ENCODE data around the gene CDKN2B-AS1.

CDKN2B-AS1 gene

DNA sequence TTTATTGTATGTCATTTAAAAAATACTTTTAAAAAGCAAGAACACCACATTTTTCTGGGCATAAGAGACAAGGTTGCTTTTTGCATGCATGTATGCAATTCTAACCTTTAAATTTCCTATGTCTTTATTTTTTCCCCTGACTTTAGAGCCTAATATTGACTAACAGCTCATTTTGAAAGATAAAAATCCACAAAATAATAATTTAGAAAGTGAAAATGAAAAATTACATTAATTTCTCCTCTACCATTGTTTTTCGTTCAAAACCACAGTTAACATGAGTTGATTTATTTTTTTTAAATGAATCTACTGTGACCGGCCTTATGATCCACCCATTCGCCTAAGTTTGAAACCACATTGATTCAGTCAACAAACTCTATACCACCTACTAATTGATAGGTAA, 152.0 kb downstream of the CDKN2B-AS1 start:
- in situ Hi-C loops (cut with MboI; ENCODE audit: low sequenced_read_pairs), result no loop called here

DNA sequence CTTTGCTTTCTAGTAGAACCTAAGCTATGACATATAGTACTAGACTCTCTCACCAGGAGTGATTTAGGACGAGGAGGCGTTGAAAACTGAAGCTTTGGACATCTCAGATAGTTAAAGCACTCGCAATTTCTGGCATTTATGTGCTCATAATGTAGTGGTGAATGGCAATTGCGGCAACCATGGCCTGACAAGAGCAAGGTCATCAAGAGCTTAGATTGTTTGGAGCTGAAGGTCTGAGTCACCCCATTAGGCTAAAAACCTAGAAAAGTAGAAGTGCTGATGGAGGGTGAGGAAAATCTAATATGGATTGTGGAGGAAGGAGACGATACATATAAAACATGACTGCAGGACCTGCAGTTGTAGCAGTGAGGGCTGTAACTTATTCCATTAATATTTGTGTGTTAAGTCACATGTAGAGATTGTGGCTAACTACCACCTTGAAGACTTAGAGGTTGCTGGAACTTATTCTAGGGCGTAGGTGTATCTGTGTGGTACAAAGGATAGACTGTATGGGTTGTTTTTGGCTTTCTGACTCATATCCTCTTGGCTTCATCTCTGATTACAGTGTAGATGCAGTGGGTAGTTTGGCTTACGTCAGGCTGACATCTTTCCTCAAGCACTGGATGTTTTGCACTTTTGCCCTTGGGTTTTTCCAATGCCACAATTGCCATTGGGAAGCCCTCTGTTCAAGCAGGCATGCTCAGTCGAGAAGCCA, 153.4 kb downstream of the CDKN2B-AS1 start:
- in situ Hi-C loops (cut with MboI; ENCODE audit: low sequenced_read_pairs), result no loop called here

DNA sequence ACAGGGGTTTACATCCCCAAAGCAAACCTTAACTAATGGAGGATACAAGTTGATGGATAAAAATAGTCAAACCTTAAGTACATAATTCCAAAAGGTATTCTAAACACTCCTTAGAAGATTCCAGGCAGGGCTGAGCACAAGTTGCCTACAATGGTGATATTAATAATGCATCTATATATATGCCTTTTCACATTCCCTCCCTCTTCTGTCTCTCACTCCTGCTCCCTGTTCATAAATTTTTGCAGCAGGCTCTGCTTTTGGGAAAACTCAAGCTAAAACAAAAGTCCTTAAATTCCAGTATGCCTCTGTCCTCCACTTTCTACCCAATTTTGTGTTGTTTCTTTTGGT, 153.9 kb downstream of the CDKN2B-AS1 start:
- in situ Hi-C loops (cut with MboI; ENCODE audit: low sequenced_read_pairs), result no loop called here

DNA sequence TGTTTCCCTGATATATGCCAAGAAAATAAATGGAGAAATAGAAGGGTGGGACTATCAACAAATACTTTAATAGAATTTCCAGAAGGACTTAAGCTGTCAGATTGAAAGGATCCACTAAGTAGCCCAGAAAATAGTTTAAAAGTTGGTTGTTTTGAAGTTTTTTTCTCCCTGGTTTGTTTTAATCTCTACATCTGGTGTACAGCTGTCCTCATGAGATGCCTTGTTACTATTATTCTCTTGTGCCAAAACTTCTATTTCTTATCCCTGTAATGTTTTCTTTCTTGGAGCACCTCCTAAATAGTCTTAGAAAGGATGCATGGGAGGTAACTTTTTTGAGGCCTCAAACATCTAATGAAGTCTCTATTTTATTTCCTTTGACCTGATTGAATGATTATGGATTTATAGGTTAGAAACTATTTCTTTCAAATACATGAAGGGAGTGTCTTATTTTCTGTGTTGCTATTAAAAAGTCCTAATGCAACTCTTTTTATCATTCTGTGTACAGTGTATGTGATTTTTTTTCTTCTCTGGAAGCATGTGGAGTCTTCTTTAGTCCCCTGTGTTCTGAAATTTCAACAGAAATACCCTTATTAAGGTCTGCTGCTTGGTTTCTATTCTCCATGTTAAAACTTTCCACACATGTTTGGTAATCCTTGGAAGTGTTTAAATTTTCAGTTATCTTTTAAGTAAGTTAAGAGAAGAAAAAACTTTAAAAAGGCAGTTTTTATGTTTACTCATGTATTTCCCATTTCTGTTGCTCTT, 154.5 kb downstream of the CDKN2B-AS1 start:
- in situ Hi-C loops (cut with MboI; ENCODE audit: low sequenced_read_pairs), result no loop called here

DNA sequence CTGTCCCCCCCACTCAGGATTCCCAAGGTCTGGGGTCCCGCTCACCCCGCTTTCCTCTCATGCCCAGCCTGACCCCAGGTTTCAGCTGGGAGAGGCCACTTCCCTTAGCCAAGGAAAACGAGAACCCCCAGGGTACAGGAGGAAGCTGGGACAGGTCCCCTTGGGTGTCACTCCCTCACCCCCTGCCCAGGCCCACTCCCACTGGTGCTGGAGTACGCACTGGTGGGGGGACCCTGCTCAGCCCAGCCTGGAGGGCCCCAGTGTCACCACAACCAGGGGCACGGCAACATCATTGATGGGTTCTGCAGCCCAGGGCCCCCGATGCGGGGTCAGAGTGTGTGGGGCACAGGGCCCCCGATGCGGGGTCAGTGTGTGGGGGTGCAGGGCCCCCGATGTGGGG, 159.5 kb downstream of the CDKN2B-AS1 start:
- in situ Hi-C loops (cut with MboI; ENCODE audit: low sequenced_read_pairs), result no loop called here

DNA sequence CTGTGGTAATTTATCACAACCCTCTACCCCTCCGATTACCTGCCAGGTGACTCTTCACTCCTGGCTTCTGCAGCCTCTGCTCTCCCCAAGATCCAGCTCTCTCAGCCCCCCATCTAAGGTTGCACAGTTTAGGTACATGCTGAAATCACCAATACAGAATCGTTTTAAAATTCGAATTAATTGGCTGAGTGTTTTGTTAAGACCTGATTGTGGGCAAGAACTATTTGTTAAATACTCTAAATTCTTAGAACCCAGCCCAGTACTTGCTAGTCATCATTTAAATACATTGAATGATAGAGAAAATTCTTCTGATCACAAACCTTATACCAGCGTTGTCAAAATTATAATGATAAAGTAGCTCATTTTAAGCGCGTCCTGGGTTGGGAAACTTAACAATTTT, 162.0 kb downstream of the CDKN2B-AS1 start:
- in situ Hi-C loops (cut with MboI; ENCODE audit: low sequenced_read_pairs), result no loop called here

DNA sequence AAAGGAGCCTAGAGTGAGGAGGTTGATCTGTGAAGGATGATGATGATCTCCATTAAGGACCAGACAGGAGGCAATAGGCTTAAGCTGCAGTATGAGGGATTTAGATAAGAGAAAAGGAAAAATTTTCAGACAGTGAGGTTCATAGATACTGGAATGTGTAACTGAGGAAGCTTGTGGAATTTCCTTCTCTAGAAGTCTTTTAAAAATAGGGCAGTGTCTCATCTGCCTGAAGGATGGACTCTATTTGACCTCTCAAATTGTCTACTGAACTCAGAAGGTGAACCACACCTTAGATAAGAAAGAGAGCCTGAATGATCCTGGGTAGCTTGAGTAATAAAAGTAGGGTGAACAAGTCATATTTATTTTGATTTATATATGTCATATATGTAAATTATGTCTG, 162.7 kb downstream of the CDKN2B-AS1 start:
- in situ Hi-C loops (cut with MboI; ENCODE audit: low sequenced_read_pairs), result no loop called here

DNA sequence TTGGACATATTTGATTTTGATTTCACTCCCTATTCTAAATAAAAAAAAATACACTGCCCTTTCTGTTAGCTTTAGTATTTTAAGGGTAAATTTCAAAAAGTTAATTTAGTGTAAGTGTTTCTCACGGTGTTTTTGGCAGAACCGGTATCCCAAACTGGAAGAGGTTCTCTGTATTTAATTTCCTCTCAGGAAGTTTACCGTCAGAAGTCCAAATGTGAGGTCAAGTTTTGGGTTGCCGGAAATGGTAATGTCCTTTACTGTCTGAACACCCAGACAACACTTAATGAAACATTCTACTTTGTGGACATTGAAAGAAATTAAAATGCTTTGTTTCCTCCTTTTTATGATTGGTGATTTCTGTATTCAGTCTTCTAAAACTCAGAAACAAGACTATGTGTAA, 163.2 kb downstream of the CDKN2B-AS1 start:
- in situ Hi-C loops (cut with MboI; ENCODE audit: low sequenced_read_pairs), result no loop called here

DNA sequence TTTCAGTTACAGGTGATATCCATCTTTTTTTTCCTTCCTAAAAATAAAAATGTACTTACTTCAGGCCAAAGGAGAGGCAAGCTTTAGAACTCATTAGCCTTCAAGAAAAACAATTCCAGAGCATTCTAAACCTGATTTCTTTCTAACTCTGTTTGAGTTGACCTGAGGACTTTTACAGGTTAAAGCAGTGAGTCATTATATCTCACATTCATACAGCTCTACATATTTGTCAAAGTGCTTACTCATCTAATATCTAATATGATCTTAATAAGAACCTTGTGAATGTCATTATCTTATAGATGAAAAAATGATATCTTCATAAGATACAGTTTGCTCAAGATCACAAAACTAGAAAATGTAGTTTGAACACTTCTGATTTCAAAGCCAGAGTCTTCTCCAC, 163.7 kb downstream of the CDKN2B-AS1 start:
- in situ Hi-C loops (cut with MboI; ENCODE audit: low sequenced_read_pairs), result no loop called here

DNA sequence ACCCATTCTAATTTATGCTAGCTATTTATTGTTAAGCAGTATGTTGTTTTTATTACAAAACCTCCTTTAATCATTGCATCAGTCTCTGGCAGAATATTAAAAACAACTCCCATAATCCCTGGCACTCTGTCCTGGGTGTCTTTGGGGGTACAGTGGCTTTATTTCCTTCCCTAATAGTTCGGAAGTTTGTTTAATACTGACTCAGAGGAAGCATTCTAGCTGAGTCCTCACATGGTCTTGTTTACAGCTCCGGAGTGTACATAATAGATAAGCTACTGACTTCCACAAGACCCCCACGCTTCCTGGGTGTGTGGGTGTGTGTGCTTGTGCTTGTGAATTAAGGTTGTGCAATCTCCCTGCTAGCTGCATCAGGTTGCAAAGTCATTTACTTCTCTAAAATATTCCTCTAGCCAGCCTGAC, 164.3 kb downstream of the CDKN2B-AS1 start:
- in situ Hi-C loops (cut with MboI; ENCODE audit: low sequenced_read_pairs), result no loop called here

DNA sequence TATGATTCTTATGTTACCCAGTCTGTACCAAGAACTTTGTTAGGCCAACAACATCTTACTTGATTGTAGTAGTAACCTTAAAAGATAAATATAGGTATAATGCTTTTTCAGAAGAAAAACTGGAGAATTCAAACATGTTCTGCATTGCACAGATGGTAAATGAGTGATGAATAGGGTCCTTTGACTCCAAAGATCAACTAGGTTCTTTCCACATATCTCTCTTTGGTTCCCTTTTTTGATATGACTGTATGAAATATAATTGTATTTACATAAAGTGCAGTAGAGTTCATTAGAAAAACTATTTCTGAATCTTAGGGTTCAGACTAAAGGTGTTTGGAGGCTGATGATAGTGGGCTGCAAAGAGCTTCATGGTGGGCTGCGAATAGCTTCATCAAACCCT, 165.0 kb downstream of the CDKN2B-AS1 start:
- in situ Hi-C loops (cut with MboI; ENCODE audit: low sequenced_read_pairs), result no loop called here

DNA sequence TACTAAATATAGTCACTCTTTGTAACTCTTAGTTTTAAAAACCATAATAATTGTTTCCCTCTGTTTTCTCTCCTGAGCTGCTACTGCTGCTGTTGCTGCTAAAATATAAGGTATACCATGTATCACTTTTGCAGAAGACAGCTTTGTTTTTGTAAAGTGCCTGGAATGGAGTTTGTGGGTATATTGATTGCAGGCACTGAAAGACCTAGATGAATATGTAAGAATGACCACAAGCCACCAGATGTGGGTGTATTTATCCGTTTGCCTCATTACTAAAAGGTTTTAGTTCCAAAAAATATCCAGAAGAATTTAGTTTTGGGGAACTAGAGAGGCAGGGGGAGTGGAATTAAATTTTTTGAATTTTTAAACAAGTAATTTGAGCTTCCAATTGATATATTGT, 165.6 kb downstream of the CDKN2B-AS1 start:
- in situ Hi-C loops (cut with MboI; ENCODE audit: low sequenced_read_pairs), result no loop called here

DNA sequence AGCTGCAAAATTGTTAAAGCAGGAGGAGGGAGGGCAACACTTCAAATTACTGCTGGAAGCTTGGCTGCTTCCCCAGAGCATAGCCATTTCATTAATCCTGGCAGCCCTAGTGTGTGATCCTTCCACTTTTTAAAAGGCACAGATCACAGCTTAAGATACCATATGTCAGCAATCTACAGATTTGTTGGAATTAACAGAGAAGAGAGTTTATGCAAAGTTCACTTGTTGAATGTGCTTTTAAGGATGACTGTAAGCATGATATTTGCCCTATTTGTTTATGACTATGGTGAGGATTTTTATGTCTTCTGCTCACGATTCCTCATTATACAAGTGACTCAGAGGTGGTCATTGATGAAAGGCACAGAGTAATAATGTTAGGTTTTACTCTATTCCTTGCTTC, 170.6 kb downstream of the CDKN2B-AS1 start:
- in situ Hi-C loops (cut with MboI; ENCODE audit: low sequenced_read_pairs), result no loop called here

DNA sequence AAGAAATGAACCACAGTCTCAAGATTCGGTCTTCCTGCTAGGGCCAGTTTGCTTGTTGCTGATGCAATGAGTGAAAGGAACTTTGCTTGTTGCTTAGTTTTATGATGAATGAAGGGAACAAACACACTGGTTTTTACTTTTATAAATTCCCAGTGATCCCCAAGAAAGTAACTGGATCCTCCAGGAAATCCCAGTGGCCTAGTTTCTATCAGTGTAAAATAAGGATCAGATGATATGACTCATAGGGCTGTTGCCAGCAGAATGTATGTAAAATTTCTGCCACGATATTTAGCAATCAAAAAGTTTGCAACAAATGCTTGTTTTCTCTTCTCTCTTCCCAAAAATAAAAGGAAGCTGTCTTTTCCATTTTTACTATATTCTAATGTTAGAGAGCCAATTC, 174.7 kb downstream of the CDKN2B-AS1 start:
- in situ Hi-C loops (cut with MboI; ENCODE audit: low sequenced_read_pairs), result no loop called here

DNA sequence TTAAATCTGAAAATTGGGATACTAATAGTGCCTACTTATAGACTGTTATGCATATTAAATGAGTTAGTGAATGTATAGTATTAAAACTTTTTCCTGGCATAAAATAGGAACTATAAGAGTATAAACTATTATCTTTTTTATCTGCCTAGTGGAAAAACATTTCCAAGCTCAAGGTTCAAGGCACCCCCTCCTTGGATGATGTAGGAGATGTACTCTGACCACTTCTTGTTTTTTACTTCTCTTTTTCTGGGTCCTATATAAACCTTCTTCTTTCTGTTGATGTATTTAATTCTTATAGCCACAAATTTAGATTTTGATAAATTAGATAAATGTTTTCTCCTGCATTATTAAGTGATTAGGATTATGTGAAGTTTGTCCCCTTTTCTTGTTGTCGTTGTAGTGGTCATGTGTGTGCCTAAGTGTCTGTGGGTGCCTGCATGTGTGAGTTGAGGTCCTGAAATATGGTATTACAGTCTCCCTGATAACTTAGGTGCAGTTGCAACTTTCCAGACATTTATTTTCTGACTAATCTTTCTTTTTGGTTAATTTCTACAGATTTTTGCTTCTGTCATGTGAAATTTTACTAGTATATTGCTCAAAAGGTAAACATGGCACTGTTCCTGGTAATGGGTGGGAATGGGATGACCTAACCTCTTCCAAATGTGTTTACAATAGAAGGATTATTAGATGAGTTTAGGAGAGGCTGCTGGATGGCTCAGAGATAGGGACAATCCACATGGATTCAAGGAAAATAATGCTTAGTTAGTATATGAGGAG, 175.3 kb downstream of the CDKN2B-AS1 start:
- in situ Hi-C loops (cut with MboI; ENCODE audit: low sequenced_read_pairs), result no loop called here
